ENCODE data around the gene AFF4. TPM values are rescaled to one million over a fixed set of nuclear protein-coding genes. Genes with fewer than 3 reads are reported as not detected.

Gene AFF4
- total RNA-seq, 1 experiment from 2014 or later, result 58.1 TPM

DNA sequence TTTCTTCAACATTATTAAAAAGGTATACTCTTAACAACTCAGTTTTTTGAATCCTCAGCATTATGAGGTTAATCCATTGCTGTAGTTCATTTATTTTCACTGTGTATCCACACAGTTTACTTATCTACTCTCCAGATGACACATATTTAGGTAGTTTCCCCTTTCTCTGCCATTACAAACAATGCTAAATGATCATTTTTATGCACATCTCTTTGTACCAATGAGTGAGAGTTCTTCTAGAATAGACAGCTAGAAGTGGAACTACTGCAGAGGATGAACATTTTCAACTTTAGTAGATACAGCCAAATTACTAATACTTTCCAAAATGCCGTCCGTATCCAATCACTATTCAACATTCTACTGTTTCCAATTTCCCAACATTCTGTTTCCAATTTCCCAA is 11.5 kb downstream of the AFF4 start:
- ATAC-seq (no peak), DNase-seq (ENCODE audit: low spot score) (no peak)
- ChIA-PET CTCF (no interaction called here), POLR2A (no interaction called here)
- Mint-ChIP-seq H3K9me3 (no peaks in the 10 kb centered on the region; the same call in 1 of the 2 replicates), H3K4me1 (peaks cover 13% of the 10 kb centered on the region), H3K4me3 (no peak overlapping the region), H3K27ac (no peak overlapping the region), H3K36me3 (peaks cover 16% of the 10 kb centered on the region), H3K27me3 (ENCODE audit: low read depth) (no peaks in the 10 kb centered on the region)
- TF ChIP-seq NFE2L1 (CRISPR knock-in tag; IDR thresholded peaks at IDR 0.05) (no peak), ZNF671 (CRISPR knock-in tag; IDR thresholded peaks at IDR 0.05) (no peak), RORB (CRISPR knock-in tag; IDR thresholded peaks at IDR 0.05) (no peak), ZNF138 (CRISPR knock-in tag; conservative IDR thresholded peaks at IDR 0.05) (no peak), KAT7 (CRISPR knock-in tag; IDR thresholded peaks at IDR 0.05; ENCODE audit: borderline replicate concordance) (no peak), ZNF396 (CRISPR knock-in tag; IDR thresholded peaks at IDR 0.05; ENCODE audit: borderline replicate concordance) (no peak), ZNF423 (CRISPR knock-in tag; IDR thresholded peaks at IDR 0.05) (no peak)
- TF ChIP-seq, protein P1, sequence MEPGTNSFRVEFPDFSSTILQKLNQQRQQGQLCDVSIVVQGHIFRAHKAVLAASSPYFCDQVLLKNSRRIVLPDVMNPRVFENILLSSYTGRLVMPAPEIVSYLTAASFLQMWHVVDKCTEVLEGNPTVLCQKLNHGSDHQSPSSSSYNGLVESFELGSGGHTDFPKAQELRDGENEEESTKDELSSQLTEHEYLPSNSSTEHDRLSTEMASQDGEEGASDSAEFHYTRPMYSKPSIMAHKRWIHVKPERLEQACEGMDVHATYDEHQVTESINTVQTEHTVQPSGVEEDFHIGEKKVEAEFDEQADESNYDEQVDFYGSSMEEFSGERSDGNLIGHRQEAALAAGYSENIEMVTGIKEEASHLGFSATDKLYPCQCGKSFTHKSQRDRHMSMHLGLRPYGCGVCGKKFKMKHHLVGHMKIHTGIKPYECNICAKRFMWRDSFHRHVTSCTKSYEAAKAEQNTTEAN (CRISPR knock-in tag; IDR thresholded peaks at IDR 0.05), result no peak
- TF ChIP-seq, protein P2, sequence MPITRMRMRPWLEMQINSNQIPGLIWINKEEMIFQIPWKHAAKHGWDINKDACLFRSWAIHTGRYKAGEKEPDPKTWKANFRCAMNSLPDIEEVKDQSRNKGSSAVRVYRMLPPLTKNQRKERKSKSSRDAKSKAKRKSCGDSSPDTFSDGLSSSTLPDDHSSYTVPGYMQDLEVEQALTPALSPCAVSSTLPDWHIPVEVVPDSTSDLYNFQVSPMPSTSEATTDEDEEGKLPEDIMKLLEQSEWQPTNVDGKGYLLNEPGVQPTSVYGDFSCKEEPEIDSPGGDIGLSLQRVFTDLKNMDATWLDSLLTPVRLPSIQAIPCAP (CRISPR knock-in tag; IDR thresholded peaks at IDR 0.05), result no peak
- TF ChIP-seq, protein P3, sequence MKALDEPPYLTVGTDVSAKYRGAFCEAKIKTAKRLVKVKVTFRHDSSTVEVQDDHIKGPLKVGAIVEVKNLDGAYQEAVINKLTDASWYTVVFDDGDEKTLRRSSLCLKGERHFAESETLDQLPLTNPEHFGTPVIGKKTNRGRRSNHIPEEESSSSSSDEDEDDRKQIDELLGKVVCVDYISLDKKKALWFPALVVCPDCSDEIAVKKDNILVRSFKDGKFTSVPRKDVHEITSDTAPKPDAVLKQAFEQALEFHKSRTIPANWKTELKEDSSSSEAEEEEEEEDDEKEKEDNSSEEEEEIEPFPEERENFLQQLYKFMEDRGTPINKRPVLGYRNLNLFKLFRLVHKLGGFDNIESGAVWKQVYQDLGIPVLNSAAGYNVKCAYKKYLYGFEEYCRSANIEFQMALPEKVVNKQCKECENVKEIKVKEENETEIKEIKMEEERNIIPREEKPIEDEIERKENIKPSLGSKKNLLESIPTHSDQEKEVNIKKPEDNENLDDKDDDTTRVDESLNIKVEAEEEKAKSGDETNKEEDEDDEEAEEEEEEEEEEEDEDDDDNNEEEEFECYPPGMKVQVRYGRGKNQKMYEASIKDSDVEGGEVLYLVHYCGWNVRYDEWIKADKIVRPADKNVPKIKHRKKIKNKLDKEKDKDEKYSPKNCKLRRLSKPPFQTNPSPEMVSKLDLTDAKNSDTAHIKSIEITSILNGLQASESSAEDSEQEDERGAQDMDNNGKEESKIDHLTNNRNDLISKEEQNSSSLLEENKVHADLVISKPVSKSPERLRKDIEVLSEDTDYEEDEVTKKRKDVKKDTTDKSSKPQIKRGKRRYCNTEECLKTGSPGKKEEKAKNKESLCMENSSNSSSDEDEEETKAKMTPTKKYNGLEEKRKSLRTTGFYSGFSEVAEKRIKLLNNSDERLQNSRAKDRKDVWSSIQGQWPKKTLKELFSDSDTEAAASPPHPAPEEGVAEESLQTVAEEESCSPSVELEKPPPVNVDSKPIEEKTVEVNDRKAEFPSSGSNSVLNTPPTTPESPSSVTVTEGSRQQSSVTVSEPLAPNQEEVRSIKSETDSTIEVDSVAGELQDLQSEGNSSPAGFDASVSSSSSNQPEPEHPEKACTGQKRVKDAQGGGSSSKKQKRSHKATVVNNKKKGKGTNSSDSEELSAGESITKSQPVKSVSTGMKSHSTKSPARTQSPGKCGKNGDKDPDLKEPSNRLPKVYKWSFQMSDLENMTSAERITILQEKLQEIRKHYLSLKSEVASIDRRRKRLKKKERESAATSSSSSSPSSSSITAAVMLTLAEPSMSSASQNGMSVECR (CRISPR knock-in tag; IDR thresholded peaks at IDR 0.05; ENCODE audit: borderline replicate concordance), result no peak
- TF ChIP-seq, protein P4, sequence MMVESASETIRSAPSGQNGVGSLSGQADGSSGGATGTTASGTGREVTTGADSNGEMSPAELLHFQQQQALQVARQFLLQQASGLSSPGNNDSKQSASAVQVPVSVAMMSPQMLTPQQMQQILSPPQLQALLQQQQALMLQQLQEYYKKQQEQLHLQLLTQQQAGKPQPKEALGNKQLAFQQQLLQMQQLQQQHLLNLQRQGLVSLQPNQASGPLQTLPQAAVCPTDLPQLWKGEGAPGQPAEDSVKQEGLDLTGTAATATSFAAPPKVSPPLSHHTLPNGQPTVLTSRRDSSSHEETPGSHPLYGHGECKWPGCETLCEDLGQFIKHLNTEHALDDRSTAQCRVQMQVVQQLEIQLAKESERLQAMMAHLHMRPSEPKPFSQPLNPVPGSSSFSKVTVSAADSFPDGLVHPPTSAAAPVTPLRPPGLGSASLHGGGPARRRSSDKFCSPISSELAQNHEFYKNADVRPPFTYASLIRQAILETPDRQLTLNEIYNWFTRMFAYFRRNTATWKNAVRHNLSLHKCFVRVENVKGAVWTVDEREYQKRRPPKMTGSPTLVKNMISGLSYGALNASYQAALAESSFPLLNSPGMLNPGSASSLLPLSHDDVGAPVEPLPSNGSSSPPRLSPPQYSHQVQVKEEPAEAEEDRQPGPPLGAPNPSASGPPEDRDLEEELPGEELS (CRISPR knock-in tag; IDR thresholded peaks at IDR 0.05), result no peak
- TF ChIP-seq, protein P5, sequence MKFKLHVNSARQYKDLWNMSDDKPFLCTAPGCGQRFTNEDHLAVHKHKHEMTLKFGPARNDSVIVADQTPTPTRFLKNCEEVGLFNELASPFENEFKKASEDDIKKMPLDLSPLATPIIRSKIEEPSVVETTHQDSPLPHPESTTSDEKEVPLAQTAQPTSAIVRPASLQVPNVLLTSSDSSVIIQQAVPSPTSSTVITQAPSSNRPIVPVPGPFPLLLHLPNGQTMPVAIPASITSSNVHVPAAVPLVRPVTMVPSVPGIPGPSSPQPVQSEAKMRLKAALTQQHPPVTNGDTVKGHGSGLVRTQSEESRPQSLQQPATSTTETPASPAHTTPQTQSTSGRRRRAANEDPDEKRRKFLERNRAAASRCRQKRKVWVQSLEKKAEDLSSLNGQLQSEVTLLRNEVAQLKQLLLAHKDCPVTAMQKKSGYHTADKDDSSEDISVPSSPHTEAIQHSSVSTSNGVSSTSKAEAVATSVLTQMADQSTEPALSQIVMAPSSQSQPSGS (CRISPR knock-in tag; IDR thresholded peaks at IDR 0.05; ENCODE audit: borderline replicate concordance, low read depth), result no peak
- TF ChIP-seq, protein P6, sequence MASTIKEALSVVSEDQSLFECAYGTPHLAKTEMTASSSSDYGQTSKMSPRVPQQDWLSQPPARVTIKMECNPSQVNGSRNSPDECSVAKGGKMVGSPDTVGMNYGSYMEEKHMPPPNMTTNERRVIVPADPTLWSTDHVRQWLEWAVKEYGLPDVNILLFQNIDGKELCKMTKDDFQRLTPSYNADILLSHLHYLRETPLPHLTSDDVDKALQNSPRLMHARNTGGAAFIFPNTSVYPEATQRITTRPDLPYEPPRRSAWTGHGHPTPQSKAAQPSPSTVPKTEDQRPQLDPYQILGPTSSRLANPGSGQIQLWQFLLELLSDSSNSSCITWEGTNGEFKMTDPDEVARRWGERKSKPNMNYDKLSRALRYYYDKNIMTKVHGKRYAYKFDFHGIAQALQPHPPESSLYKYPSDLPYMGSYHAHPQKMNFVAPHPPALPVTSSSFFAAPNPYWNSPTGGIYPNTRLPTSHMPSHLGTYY (CRISPR knock-in tag; IDR thresholded peaks at IDR 0.05), result no peak

DNA sequence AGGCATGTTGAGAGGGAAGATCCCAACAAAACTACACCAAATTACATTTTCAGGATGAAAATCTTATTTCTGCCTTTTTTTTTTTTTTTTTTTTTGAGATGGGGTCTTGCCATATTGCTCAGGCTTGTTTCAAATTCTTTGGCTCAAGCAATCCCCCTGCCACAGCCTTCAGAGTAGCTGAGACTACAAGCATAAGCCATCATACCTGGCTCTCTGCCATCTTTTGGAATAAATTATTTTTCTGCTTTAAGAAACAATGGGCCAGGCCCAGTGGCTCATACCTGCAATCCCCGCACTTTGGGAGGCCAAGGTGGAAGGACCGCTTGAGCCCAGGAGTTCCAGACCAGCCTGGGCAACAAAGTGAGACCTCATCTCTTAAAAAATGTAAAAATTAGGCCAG is 14.3 kb downstream of the AFF4 start:
- POLR2A ChIA-PET, result no interaction called here
- DNase-seq (ENCODE audit: low spot score), result no peak
- Mint-ChIP-seq H3K4me3 (no peak overlapping the region; the same call in 1 of the 2 replicates), H3K27me3 (ENCODE audit: low read depth) (no peaks in the 10 kb centered on the region), H3K9me3 (no peaks in the 10 kb centered on the region), H3K4me1 (peaks cover 12% of the 10 kb centered on the region), H3K27ac (peak overlapping the region; percentile 84), H3K36me3 (peaks cover 7% of the 10 kb centered on the region)
- CTCF ChIA-PET, result no interaction called here
- no peak for ATAC-seq
- TF ChIP-seq SP1 (CRISPR knock-in tag; conservative IDR thresholded peaks at IDR 0.05), result no peak
- no peak for TF ChIP-seq ELF4 (CRISPR knock-in tag; IDR thresholded peaks at IDR 0.05; ENCODE audit: low read depth)
- no peak for TF ChIP-seq SOX15 (CRISPR knock-in tag; IDR thresholded peaks at IDR 0.05)
- no peak for TF ChIP-seq GTF2I (CRISPR knock-in tag; conservative IDR thresholded peaks at IDR 0.05)
- TF ChIP-seq, protein P7, sequence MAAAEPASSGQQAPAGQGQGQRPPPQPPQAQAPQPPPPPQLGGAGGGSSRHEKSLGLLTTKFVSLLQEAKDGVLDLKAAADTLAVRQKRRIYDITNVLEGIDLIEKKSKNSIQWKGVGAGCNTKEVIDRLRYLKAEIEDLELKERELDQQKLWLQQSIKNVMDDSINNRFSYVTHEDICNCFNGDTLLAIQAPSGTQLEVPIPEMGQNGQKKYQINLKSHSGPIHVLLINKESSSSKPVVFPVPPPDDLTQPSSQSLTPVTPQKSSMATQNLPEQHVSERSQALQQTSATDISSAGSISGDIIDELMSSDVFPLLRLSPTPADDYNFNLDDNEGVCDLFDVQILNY (CRISPR knock-in tag; IDR thresholded peaks at IDR 0.05), result no peak
- TF ChIP-seq ZNF416 (CRISPR knock-in tag; IDR thresholded peaks at IDR 0.05), result no peak
- no peak for TF ChIP-seq ZNF396 (CRISPR knock-in tag; IDR thresholded peaks at IDR 0.05; ENCODE audit: borderline replicate concordance)
- TF ChIP-seq ZNF121 (CRISPR knock-in tag; IDR thresholded peaks at IDR 0.05), result no peak
- no peak for TF ChIP-seq MYBL2 (CRISPR knock-in tag; IDR thresholded peaks at IDR 0.05)
- TF ChIP-seq ZNF138 (CRISPR knock-in tag; conservative IDR thresholded peaks at IDR 0.05), result no peak
- TF ChIP-seq, protein P8, sequence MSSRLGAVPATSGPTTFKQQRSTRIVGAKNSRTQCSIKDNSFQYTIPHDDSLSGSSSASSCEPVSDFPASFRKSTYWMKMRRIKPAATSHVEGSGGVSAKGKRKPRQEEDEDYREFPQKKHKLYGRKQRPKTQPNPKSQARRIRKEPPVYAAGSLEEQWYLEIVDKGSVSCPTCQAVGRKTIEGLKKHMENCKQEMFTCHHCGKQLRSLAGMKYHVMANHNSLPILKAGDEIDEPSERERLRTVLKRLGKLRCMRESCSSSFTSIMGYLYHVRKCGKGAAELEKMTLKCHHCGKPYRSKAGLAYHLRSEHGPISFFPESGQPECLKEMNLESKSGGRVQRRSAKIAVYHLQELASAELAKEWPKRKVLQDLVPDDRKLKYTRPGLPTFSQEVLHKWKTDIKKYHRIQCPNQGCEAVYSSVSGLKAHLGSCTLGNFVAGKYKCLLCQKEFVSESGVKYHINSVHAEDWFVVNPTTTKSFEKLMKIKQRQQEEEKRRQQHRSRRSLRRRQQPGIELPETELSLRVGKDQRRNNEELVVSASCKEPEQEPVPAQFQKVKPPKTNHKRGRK (CRISPR knock-in tag; IDR thresholded peaks at IDR 0.05; ENCODE audit: borderline replicate concordance), result no peak
